ENCODE results near the gene PPP1R11. TPM values are rescaled to one million over a fixed set of nuclear protein-coding genes. Genes with fewer than 3 reads are reported as not detected.

Gene PPP1R11
- total RNA-seq, 1 donor from 2014 or later = 19.6 TPM

DNA sequence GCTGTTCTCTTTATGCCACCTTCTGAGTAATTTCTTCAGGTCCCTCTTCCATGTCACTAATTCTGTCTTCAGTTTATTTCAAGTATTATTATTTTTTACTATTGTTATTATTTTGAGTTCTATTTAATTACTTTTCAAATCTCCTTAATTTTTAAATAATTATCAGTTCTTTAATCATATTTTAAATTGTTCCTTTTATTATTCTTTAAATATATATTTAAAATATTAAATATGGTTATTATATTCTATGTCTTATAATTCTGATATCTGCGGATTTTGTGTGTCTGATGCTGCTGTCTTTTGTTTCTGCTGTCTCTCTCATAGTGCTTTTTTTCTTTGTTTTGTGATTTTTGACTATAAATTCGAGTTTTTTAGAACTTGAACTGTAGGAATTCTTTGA is 3.7 kb upstream of the PPP1R11 start:
- no peaks in the 10 kb centered on the region for H3K36me3 ChIP-seq
- H3K27ac ChIP-seq = no peak overlapping the region
- DNase-seq (ENCODE audit: extremely low spot score in 2 of 2) = no peak
- no peak for TF ChIP-seq CTCF (IDR thresholded peaks at IDR 0.05)
- TF ChIP-seq POLR2A (IDR thresholded peaks at IDR 0.05) = no peak
- TF ChIP-seq POLR2AphosphoS5 (IDR thresholded peaks at IDR 0.05; ENCODE audit: insufficient read depth in 1 of 2, low read depth in 1 of 2) = no peak
- peaks cover 44% of the 10 kb centered on the region for H3K4me1 ChIP-seq
- no peaks in the 10 kb centered on the region for H3K9me3 ChIP-seq
- no peaks in the 10 kb centered on the region for H3K27me3 ChIP-seq
- no peak overlapping the region for H3K4me3 ChIP-seq
- intact Hi-C loops (cut with DNase I) = no loop called here

GRCh38 chr6:30066082-30066481 is 916 bp upstream of the PPP1R11 start:
- intact Hi-C loops (cut with DNase I) = no loop called here
- peak overlapping the region; percentile 59 to 78 for H3K4me3 ChIP-seq
- H3K36me3 ChIP-seq = peaks cover 0 to 9% of the 10 kb centered on the region in 2 donors
- DNase-seq (ENCODE audit: extremely low spot score in 2 of 2) = no peak
- H3K4me1 ChIP-seq = peaks cover 40% of the 10 kb centered on the region
- H3K9me3 ChIP-seq = no peaks in the 10 kb centered on the region
- TF ChIP-seq CTCF (IDR thresholded peaks at IDR 0.05) (no peak), POLR2A (IDR thresholded peaks at IDR 0.05) (no peak), POLR2AphosphoS5 (IDR thresholded peaks at IDR 0.05; ENCODE audit: insufficient read depth in 1 of 2, low read depth in 1 of 2) (no peak)
- H3K27me3 ChIP-seq = no peaks in the 10 kb centered on the region
- H3K27ac ChIP-seq = peak overlapping the region; percentile 76

GRCh38 chr6:30067460-30068139 is 602 bp downstream of the PPP1R11 start:
- intact Hi-C loops (cut with DNase I) = no loop called here
- DNase-seq (ENCODE audit: extremely low spot score in 2 of 2) = peak in 1 of 2 donors; percentile 94
- H3K9me3 ChIP-seq = no peaks in the 10 kb centered on the region
- no peak for TF ChIP-seq POLR2AphosphoS5 (IDR thresholded peaks at IDR 0.05; ENCODE audit: insufficient read depth in 1 of 2, low read depth in 1 of 2)
- no peak for TF ChIP-seq POLR2A (IDR thresholded peaks at IDR 0.05)
- TF ChIP-seq CTCF (IDR thresholded peaks at IDR 0.05) = no peak
- peak overlapping the region; percentile 85 for H3K27ac ChIP-seq
- H3K4me1 ChIP-seq = peaks cover 36% of the 10 kb centered on the region
- H3K4me3 ChIP-seq = peak overlapping the region; percentile 59 to 78
- H3K36me3 ChIP-seq = peaks cover 0 to 9% of the 10 kb centered on the region in 2 donors
- H3K27me3 ChIP-seq = no peaks in the 10 kb centered on the region

- no peak for DNase-seq (ENCODE audit: extremely low spot score in 2 of 2)
- Histone ChIP-seq H3K4me1 (peaks cover 55% of the 10 kb centered on the region), H3K27ac (no peak overlapping the region), H3K9me3 (no peaks in the 10 kb centered on the region), H3K4me3 (peak overlapping the region in 1 of 2 donors; percentile 6), H3K27me3 (no peaks in the 10 kb centered on the region), H3K36me3 (peaks cover 0 to 9% of the 10 kb centered on the region in 2 donors)
- TF ChIP-seq POLR2A (IDR thresholded peaks at IDR 0.05) (no peak), POLR2AphosphoS5 (IDR thresholded peaks at IDR 0.05; ENCODE audit: insufficient read depth in 1 of 2, low read depth in 1 of 2) (peak in 1 of 2 donors; percentile 29)
- intact Hi-C loops (cut with DNase I) = no loop called here
These were observed 4.3 kb downstream of the PPP1R11 start for GRCh38 chr6:30071081-30071818.

GRCh38 chr6:30071858-30072257 is 4.9 kb downstream of the PPP1R11 start:
- intact Hi-C loops (cut with DNase I) = no loop called here
- DNase-seq (ENCODE audit: extremely low spot score in 2 of 2) = no peak
- H3K36me3 ChIP-seq = peaks cover 0 to 9% of the 10 kb centered on the region in 2 donors
- H3K27me3 ChIP-seq = no peaks in the 10 kb centered on the region
- no peaks in the 10 kb centered on the region for H3K9me3 ChIP-seq
- no peak overlapping the region for H3K4me3 ChIP-seq
- H3K4me1 ChIP-seq = peaks cover 56% of the 10 kb centered on the region
- H3K27ac ChIP-seq = no peak overlapping the region
- TF ChIP-seq POLR2AphosphoS5 (IDR thresholded peaks at IDR 0.05; ENCODE audit: insufficient read depth in 1 of 2, low read depth in 1 of 2) = no peak
- no peak for TF ChIP-seq POLR2A (IDR thresholded peaks at IDR 0.05)
- TF ChIP-seq CTCF (IDR thresholded peaks at IDR 0.05) = no peak

Measured in vagina (tissue), 2 donors.